T-helper 2 cell treated with Interferon-gamma antibody and Interleukin-4, amounts not matched to agents 5 μg/mL and 100 μg/mL, for 36 hours (primary cell): ENCODE measurements around the gene TMEM25.
"Not testable (repeated sequence)": the region's sequence is repeated elsewhere in the genome, so short reads cannot be mapped to it uniquely, and the experiment has no call there.

Experiments
- DNase-seq: peaks from one replicate; pipeline ENCODE4 v3.0.0; 2021; ENCODE audit warnings: low spot score
- H3K27ac Mint-ChIP-seq: one replicate; pipeline ENCODE4 v1.8.0; 2021; ENCODE audit warnings: mild to moderate bottlenecking, mixed read lengths
- H3K27me3 Mint-ChIP-seq: one replicate; pipeline ENCODE4 v1.8.0; 2021; ENCODE audit warnings: low read depth, mixed read lengths
- H3K36me3 Mint-ChIP-seq: one replicate; pipeline ENCODE4 v1.8.0; 2021; ENCODE audit warnings: low read depth, mixed read lengths
- H3K4me1 Mint-ChIP-seq: one replicate; pipeline ENCODE4 v1.8.0; 2021; ENCODE audit warnings: low read depth, mixed read lengths
- H3K4me3 Mint-ChIP-seq: one replicate; pipeline ENCODE4 v1.8.0; 2022; ENCODE audit warnings: mild to moderate bottlenecking, moderate library complexity, mixed read lengths
- H3K9me3 Mint-ChIP-seq: one replicate; pipeline ENCODE4 v1.8.0; 2021; ENCODE audit warnings: mixed read lengths

TMEM25 gene

GRCh38 chr11:118544010-118544646 is 13.1 kb downstream of the TMEM25 start:
- H3K27me3 Mint-ChIP-seq = no peaks in the 10 kb centered on the region
- no peaks in the 10 kb centered on the region for H3K9me3 Mint-ChIP-seq
- H3K36me3 Mint-ChIP-seq = peaks cover 6% of the 10 kb centered on the region
- no peak for DNase-seq
- H3K4me1 Mint-ChIP-seq = no peaks in the 10 kb centered on the region
- no peak overlapping the region for H3K27ac Mint-ChIP-seq
- no peak overlapping the region for H3K4me3 Mint-ChIP-seq

DNA sequence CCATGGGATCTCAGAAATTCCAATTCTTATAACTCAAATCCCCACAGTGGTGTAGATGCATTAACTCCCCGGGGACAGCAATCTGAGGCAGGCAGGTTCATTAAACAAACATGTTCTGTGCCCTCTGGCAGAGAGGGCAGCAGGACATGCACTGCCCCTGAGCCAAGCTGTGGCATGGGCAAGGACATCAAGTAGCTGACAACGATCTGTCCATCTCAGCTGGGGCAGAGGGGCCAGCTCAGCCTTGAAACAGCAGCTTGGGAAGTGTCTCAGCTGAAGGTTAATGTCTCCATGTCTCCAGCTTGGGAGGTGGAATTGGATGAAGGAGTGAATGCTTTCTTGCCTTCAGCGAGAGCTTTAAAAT is 13.6 kb downstream of the TMEM25 start:
- no peaks in the 10 kb centered on the region for H3K9me3 Mint-ChIP-seq
- DNase-seq = no peak
- no peak overlapping the region for H3K27ac Mint-ChIP-seq
- H3K27me3 Mint-ChIP-seq = no peaks in the 10 kb centered on the region
- H3K4me1 Mint-ChIP-seq = no peaks in the 10 kb centered on the region
- H3K4me3 Mint-ChIP-seq = no peak overlapping the region
- H3K36me3 Mint-ChIP-seq = peaks cover 6% of the 10 kb centered on the region

DNA sequence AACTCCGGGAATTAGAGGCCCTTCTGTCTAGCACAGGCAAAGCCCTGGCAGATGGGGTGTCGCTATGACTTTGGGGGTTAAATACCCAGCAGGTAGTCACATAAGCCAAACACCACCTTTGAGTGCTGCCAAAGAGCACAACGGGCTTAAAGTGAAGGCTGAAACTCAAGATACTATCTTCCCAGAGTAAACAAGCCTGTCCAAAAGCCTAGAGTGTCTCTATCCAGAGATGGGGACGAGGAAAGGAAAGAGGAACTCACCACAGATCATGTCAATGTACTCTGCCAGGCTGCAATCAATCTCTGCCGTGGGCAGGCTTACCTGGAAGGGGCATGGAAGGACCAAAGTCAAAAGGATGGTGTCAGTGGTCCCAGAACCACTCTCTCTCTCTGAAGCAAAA is 14.5 kb downstream of the TMEM25 start:
- Mint-ChIP-seq H3K27me3 (no peaks in the 10 kb centered on the region), H3K4me1 (no peaks in the 10 kb centered on the region), H3K4me3 (no peak overlapping the region), H3K27ac (no peak overlapping the region), H3K9me3 (no peaks in the 10 kb centered on the region), H3K36me3 (peaks cover 5% of the 10 kb centered on the region)
- no peak for DNase-seq

- Mint-ChIP-seq H3K36me3 (peaks cover 10% of the 10 kb centered on the region), H3K4me1 (no peaks in the 10 kb centered on the region), H3K27ac (no peak overlapping the region), H3K4me3 (no peak overlapping the region), H3K27me3 (no peaks in the 10 kb centered on the region), H3K9me3 (no peaks in the 10 kb centered on the region)
- no peak for DNase-seq
Measured at GRCh38 chr11:118547132-118547531, 16.1 kb downstream of the TMEM25 start.

GRCh38 chr11:118552341-118552740 is 21.3 kb downstream of the TMEM25 start:
- Mint-ChIP-seq H3K9me3 (no peaks in the 10 kb centered on the region), H3K36me3 (peaks cover 17% of the 10 kb centered on the region), H3K27ac (no peak overlapping the region), H3K27me3 (no peaks in the 10 kb centered on the region), H3K4me3 (no peak overlapping the region), H3K4me1 (no peaks in the 10 kb centered on the region)
- DNase-seq = no peak

GRCh38 chr11:118560806-118561205 is 29.8 kb downstream of the TMEM25 start:
- Mint-ChIP-seq H3K4me1 (peaks cover 7% of the 10 kb centered on the region), H3K4me3 (no peak overlapping the region), H3K27me3 (no peaks in the 10 kb centered on the region)

DNA sequence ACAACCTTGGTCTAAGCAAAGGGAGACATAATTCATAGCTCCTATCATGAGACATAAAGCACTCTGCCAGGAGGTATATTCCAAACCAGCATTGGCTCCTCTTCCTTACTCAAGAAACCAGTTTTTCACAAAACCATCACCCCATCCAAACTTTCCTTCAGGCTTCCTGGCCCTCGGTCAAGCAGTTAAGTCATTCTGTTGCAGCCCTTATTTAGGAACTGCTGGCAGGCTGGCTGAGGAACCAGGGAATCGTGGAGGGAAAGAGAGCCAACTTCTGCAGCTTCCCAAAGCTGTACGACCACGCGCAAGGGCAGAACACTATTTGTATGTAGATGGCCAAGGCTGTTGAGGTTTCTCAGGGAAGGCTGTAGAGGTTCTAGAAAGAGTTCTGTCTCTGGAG is 34.1 kb downstream of the TMEM25 start:
- no peak for DNase-seq
- peak overlapping the region; percentile 71 for H3K27ac Mint-ChIP-seq
- no peaks in the 10 kb centered on the region for H3K9me3 Mint-ChIP-seq
- no peaks in the 10 kb centered on the region for H3K27me3 Mint-ChIP-seq
- peak overlapping the region; percentile 73 for H3K4me3 Mint-ChIP-seq
- H3K4me1 Mint-ChIP-seq = peaks cover 11% of the 10 kb centered on the region
- no peaks in the 10 kb centered on the region for H3K36me3 Mint-ChIP-seq

More at GRCh38 chr11:118560806-118561205, 29.8 kb downstream of the TMEM25 start:
- no peak for DNase-seq
- no peak overlapping the region for H3K27ac Mint-ChIP-seq
- H3K9me3 Mint-ChIP-seq = no peaks in the 10 kb centered on the region
- H3K36me3 Mint-ChIP-seq = peaks cover 2% of the 10 kb centered on the region

DNA sequence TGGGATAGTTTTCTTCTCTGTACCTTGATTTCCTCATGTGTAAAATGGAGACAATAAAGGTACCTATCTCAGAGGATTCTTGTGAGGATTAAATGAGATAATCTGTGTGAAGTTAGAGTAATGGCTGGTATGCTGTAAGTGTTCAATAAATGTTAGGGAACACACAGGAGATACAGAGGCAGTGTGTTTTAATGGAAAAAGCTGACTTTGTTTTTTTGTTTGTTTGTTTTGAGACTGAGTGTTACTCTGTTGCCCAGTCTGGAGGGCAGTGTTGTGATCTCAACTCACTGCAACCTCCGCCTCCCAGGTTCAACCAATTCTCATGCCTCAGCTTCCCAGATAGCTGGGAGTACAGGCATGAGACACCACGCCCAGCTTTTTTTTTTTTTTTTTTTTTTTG is 38.7 kb downstream of the TMEM25 start:
- Mint-ChIP-seq H3K36me3 (peaks cover 14% of the 10 kb centered on the region), H3K27me3 (no peaks in the 10 kb centered on the region), H3K4me1 (peaks cover 28% of the 10 kb centered on the region), H3K9me3 (no peaks in the 10 kb centered on the region), H3K4me3 (no peak overlapping the region), H3K27ac (no peak overlapping the region)
- no peak for DNase-seq

GRCh38 chr11:118570787-118571186 is 39.8 kb downstream of the TMEM25 start:
- Mint-ChIP-seq H3K27ac (no peak overlapping the region), H3K9me3 (no peaks in the 10 kb centered on the region), H3K4me3 (no peak overlapping the region), H3K36me3 (peaks cover 17% of the 10 kb centered on the region), H3K4me1 (peaks cover 32% of the 10 kb centered on the region), H3K27me3 (no peaks in the 10 kb centered on the region)
- DNase-seq = no peak

GRCh38 chr11:118571701-118572060 is 40.7 kb downstream of the TMEM25 start:
- not testable (repeated sequence) for H3K9me3 Mint-ChIP-seq, H3K27me3 Mint-ChIP-seq
- DNase-seq = peak; percentile 7
- peak overlapping the region; percentile 89 for H3K27ac Mint-ChIP-seq
- H3K4me3 Mint-ChIP-seq = peak overlapping the region; percentile 93
- H3K4me1 Mint-ChIP-seq = peaks cover 31% of the 10 kb centered on the region
- H3K36me3 Mint-ChIP-seq = peaks cover 20% of the 10 kb centered on the region

DNA sequence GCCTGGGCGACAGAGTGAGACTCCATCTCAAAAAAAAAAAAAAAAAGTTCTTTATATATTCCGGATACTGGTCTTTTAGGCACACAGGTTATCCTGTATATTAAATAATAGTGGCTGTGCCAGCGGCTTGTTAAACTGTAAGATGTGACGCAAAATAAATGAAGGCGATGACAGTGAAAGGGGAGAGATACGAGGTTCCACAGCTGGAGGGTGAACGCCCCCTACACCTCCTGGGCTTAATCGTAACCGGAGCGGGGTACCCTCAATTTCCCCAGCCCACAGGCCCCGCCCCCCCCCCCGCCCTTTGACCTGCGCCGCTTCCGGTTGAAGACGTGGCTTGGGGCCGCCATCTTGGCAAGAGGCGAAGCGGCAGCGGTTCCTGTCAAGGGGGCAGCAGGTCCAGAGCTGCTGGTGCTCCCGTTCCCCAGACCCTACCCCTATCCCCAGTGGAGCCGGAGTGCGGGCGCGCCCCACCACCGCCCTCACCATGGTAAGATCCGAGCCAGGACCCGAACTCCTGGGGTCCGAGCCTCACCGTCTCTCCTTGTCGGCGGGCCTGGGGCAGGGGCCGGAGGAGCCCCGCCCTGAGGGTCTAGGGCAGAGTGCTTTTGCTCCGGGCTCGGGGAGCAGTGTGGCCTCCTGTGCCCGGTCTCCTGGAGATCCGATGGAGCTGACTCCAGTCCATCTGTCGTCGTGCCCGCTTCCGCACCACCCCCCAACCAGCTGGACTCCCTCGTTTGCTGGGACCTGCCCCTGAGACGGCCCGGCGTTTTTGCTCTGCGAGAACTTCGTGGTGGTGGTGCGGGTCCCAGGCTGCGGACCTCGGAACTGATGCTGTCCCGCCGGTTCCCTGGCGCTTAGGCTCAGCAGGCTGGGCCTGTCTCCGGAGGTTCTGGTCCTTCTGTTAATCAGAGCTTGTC is 41.3 kb downstream of the TMEM25 start, which contains the start of gene ARCN1:
Gene ARCN1, plus strand, starts transcription at position 349 of the 920 bp plus-strand sequence. Its CDS starts 139 bp downstream, at position 488.
- Mint-ChIP-seq H3K4me1 (peaks cover 35% of the 10 kb centered on the region), H3K9me3 (no peaks in the 10 kb centered on the region), H3K4me3 (peak within 1 kb of the TSS; percentile 93), H3K27ac (peak within 1 kb of the TSS; percentile 89), H3K27me3 (no peaks in the 10 kb centered on the region), H3K36me3 (peaks cover 21% of the 10 kb centered on the region)
- DNase-seq = peak; percentile 69

- DNase-seq = peak; percentile 53
- H3K27me3 Mint-ChIP-seq = no peaks in the 10 kb centered on the region
- H3K9me3 Mint-ChIP-seq = no peaks in the 10 kb centered on the region
- peaks cover 24% of the 10 kb centered on the region for H3K36me3 Mint-ChIP-seq
- peak overlapping the region; percentile 93 for H3K4me3 Mint-ChIP-seq
- peak overlapping the region; percentile 89 for H3K27ac Mint-ChIP-seq
- H3K4me1 Mint-ChIP-seq = peaks cover 39% of the 10 kb centered on the region
Measured at GRCh38 chr11:118572981-118573550, 42.1 kb downstream of the TMEM25 start.

- no peaks in the 10 kb centered on the region for H3K9me3 Mint-ChIP-seq
- DNase-seq = no peak
- peak overlapping the region; percentile 45 for H3K4me3 Mint-ChIP-seq
- H3K4me1 Mint-ChIP-seq = peaks cover 39% of the 10 kb centered on the region
- H3K27me3 Mint-ChIP-seq = no peaks in the 10 kb centered on the region
- peaks cover 31% of the 10 kb centered on the region for H3K36me3 Mint-ChIP-seq
- H3K27ac Mint-ChIP-seq = no peak overlapping the region
Measured at GRCh38 chr11:118574636-118575035, 43.6 kb downstream of the TMEM25 start.

DNA sequence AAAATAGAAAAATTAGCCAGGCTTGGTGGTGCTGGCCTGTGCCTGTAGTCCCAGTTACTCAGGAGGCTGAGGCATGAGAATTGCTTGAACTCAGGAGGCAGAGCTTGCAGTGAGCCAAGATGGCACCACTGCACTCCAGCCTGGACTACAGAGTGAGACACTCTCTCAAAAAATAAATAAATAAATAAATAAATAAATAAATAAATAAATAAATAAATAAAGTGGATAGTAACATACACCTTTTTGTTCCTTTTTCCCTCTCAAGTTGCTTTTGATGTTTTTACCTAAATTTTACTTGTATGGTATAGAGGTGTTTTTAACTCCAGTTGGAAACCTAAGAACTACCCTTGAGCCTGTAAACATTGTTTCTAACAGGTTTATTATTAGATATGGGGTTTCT is 47.0 kb downstream of the TMEM25 start:
- not testable (repeated sequence) for H3K27ac Mint-ChIP-seq, DNase-seq, H3K27me3 Mint-ChIP-seq, H3K9me3 Mint-ChIP-seq, H3K4me3 Mint-ChIP-seq
- Mint-ChIP-seq H3K36me3 (peaks cover 32% of the 10 kb centered on the region), H3K4me1 (peaks cover 32% of the 10 kb centered on the region)
